HL-60 (cell line): ENCODE results near the gene MELTF.

ENCODE experiments used
- CTCF ChIP-seq: IDR thresholded peaks from one replicate; pipeline ENCODE4 v1.5.1; 2011; ENCODE audit warnings: low read length, control low read depth, inconsistent platforms; ENCODE audit not compliant: insufficient read depth
- GABPA ChIP-seq: IDR thresholded peaks from 2 replicates; pipeline ENCODE4 v1.6.1; 2012; ENCODE audit warnings: low read depth
- POLR2AphosphoS5 ChIP-seq: IDR thresholded peaks from 2 replicates; pipeline ENCODE4 v1.6.1; 2012; ENCODE audit warnings: low read depth

- no peak for TF ChIP-seq CTCF
- TF ChIP-seq POLR2AphosphoS5 = no peak
- no peak for TF ChIP-seq GABPA
Measured at GRCh38 chr3:197001972-197002700, 27.5 kb downstream of the MELTF start.
